Progenitor cell of endocrine pancreas (in vitro differentiated cells): ENCODE measurements around the gene KCNA1. TPM values are rescaled to one million over a fixed set of nuclear protein-coding genes. Genes with fewer than 3 reads are reported as not detected.

Source experiments
- DNase-seq: peaks from one replicate; pipeline ENCODE4 v3.0.0; 2021; ENCODE audit warnings: low spot score; ENCODE audit not compliant: unreplicated experiment
- H3K27ac Mint-ChIP-seq: 2 replicates; pipeline ENCODE4 v1.8.0; 2021; ENCODE audit warnings: mild to moderate bottlenecking, moderate library complexity, mixed read lengths
- H3K27me3 Mint-ChIP-seq: 2 replicates; pipeline ENCODE4 v1.8.0; 2021; ENCODE audit warnings: mixed read lengths
- H3K36me3 Mint-ChIP-seq: 2 replicates; pipeline ENCODE4 v1.8.0; 2022; ENCODE audit warnings: mixed read lengths; ENCODE audit not compliant: insufficient read depth
- H3K4me1 Mint-ChIP-seq: 2 replicates; pipeline ENCODE4 v1.8.0; 2021; ENCODE audit warnings: low read depth, mixed read lengths
- H3K4me3 Mint-ChIP-seq: 2 replicates; pipeline ENCODE4 v1.8.0; 2021; ENCODE audit warnings: low read depth, mild to moderate bottlenecking, moderate library complexity, mixed read lengths
- H3K9me3 Mint-ChIP-seq: 2 replicates; pipeline ENCODE4 v1.8.0; 2021; ENCODE audit warnings: low read depth, mixed read lengths
- CTCF ChIP-seq: fragments of 200-600 bp; sonication (generic); IDR thresholded peaks from one replicate; pipeline ENCODE4 v1.5.0; 2021; ENCODE audit warnings: antibody characterized with exemption, mild to moderate bottlenecking; ENCODE audit not compliant: unreplicated experiment
- total RNA-seq: library from RNA; stranded (reverse); gene quantifications from 2 replicates; pipeline ENCODE4 v1.2.1, GENCODE V29; 2021

Gene KCNA1
- total RNA-seq, 1 donor from 2014 or later, result not detected

GRCh38 chr12:4959381-4959780 is 49.7 kb downstream of the KCNA1 start:
- peaks cover 95% of the 10 kb centered on the region for H3K27me3 Mint-ChIP-seq
- no peaks in the 10 kb centered on the region for H3K9me3 Mint-ChIP-seq
- no peaks in the 10 kb centered on the region for H3K36me3 Mint-ChIP-seq
- no peak for DNase-seq
- no peak overlapping the region for H3K4me3 Mint-ChIP-seq
- peaks cover 4% of the 10 kb centered on the region for H3K4me1 Mint-ChIP-seq
- no peak for TF ChIP-seq CTCF
- no peak overlapping the region for H3K27ac Mint-ChIP-seq

- Mint-ChIP-seq H3K27ac (no peak overlapping the region), H3K4me1 (peaks cover 4% of the 10 kb centered on the region), H3K36me3 (no peaks in the 10 kb centered on the region), H3K4me3 (no peak overlapping the region), H3K27me3 (peaks cover 95% of the 10 kb centered on the region), H3K9me3 (no peaks in the 10 kb centered on the region)
- no peak for TF ChIP-seq CTCF
- DNase-seq, result no peak
Measured at GRCh38 chr12:4960030-4960429, 50.3 kb downstream of the KCNA1 start.

- no peaks in the 10 kb centered on the region for H3K36me3 Mint-ChIP-seq
- peaks cover 4% of the 10 kb centered on the region for H3K4me1 Mint-ChIP-seq
- H3K9me3 Mint-ChIP-seq, result no peaks in the 10 kb centered on the region
- no peak overlapping the region for H3K4me3 Mint-ChIP-seq
- peaks cover 95% of the 10 kb centered on the region for H3K27me3 Mint-ChIP-seq
- no peak for TF ChIP-seq CTCF
- no peak overlapping the region for H3K27ac Mint-ChIP-seq
- DNase-seq, result no peak
Measured at GRCh38 chr12:4960547-4960946, 50.8 kb downstream of the KCNA1 start.

- no peak for DNase-seq
- no peak for TF ChIP-seq CTCF
- Mint-ChIP-seq H3K36me3 (no peaks in the 10 kb centered on the region), H3K27me3 (peaks cover 95% of the 10 kb centered on the region), H3K4me3 (no peak overlapping the region), H3K9me3 (no peaks in the 10 kb centered on the region), H3K4me1 (peaks cover 4% of the 10 kb centered on the region), H3K27ac (no peak overlapping the region)
Measured at GRCh38 chr12:4961311-4961710, 51.6 kb downstream of the KCNA1 start.

GRCh38 chr12:4962539-4963486 is 53.1 kb downstream of the KCNA1 start:
- H3K36me3 Mint-ChIP-seq, result no peaks in the 10 kb centered on the region
- peaks cover 4% of the 10 kb centered on the region for H3K4me1 Mint-ChIP-seq
- H3K27ac Mint-ChIP-seq, result no peak overlapping the region
- no peak for TF ChIP-seq CTCF
- H3K9me3 Mint-ChIP-seq, result no peaks in the 10 kb centered on the region
- H3K4me3 Mint-ChIP-seq, result no peak overlapping the region
- H3K27me3 Mint-ChIP-seq, result peaks cover 96% of the 10 kb centered on the region
- DNase-seq, result no peak

Other genes starting within 250 kb of the KCNA1 start
- gene GALNT8, start 189.5 kb upstream of the KCNA1 start, total RNA-seq, result 13.4 and 15.6 TPM in 2 replicates
- 0.58 and 0.72 TPM in 2 replicates for gene KCNA5, start 134.0 kb downstream of the KCNA1 start, total RNA-seq